ENCODE data around the gene SSX2IP. TPM values are rescaled to one million over a fixed set of nuclear protein-coding genes. Genes with fewer than 3 reads are reported as not detected.
"Not testable (repeated sequence)": the region's sequence is repeated elsewhere in the genome, so short reads cannot be mapped to it uniquely, and the experiment has no call there.

Gene SSX2IP
- total RNA-seq, 2 experiments from 2014 or later = 11.9 to 12.6 TPM

DNA sequence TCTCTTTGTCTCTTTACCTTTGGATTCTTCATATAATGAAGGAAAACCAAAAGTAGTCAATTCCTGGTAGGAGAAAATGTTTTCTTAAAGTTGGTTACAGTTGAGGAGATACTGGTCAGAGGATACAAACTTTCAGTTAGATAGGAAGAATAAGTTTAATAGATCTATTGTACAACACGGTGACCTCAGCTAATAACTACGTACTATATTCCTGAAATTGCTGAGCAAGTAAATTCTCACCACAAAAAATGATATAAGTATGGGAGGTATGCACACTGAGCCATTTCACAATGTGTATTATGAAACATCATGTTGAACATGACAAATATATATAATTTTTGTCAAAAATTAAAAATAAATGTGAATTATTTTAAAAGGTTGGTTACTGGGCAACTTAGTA, 20.4 kb downstream of the SSX2IP start:
- no peak overlapping the region for H3K27ac Mint-ChIP-seq
- CTCF ChIA-PET = interaction anchor here (0.8 to 2.5 kb wide), 3 partner anchors 18 to 382 kb away, joined by 4 to 18 read pairs (median 11); no protein-coding TSS in a partner anchor
- intact Hi-C loops (cut with micrococcal nuclease) = loop anchor here (2.0 to 5.0 kb wide), 2 partner anchors 19 to 102 kb away; no protein-coding TSS in a partner anchor
- no peak for DNase-seq
- no peaks in the 10 kb centered on the region for H3K27me3 Mint-ChIP-seq (ENCODE audit: low read depth)
- H3K4me1 Mint-ChIP-seq (ENCODE audit: low read depth) = peaks cover 11% of the 10 kb centered on the region
- H3K9me3 Mint-ChIP-seq = no peaks in the 10 kb centered on the region
- H3K36me3 Mint-ChIP-seq (ENCODE audit: low read depth) = no peaks in the 10 kb centered on the region
- no peak overlapping the region for H3K4me3 Mint-ChIP-seq

DNA sequence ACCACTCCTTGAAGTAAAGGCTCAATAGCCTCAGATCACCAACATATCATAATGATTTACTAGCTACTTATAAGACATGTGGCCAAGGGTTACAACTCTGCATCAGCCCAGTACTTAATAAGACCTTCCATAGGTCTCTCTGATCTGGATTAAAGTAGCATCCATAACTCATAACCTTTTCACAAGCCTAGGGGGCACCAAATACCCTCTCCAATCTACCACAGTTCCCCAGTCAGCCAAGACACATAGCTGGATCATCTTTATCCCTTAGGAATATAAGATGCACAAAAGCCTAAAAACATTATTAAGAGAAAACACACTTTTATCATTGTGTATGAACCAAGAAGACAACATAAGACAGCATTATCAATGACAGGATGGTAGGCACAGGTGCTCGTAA, 22.1 kb downstream of the SSX2IP start:
- intact Hi-C loops (cut with micrococcal nuclease) = loop anchor here (1.0 to 5.0 kb wide), 4 partner anchors 21 to 104 kb away; no protein-coding TSS in a partner anchor
- no peaks in the 10 kb centered on the region for H3K27me3 Mint-ChIP-seq (ENCODE audit: low read depth)
- no peak overlapping the region for H3K27ac Mint-ChIP-seq
- no peak overlapping the region for H3K4me3 Mint-ChIP-seq
- no peaks in the 10 kb centered on the region for H3K9me3 Mint-ChIP-seq
- DNase-seq = peak; percentile 13
- CTCF ChIA-PET = interaction anchor here (0.6 to 2.5 kb wide), 9 partner anchors 12 to 91 kb away, joined by 3 to 18 read pairs (median 3); no protein-coding TSS in a partner anchor
- H3K4me1 Mint-ChIP-seq (ENCODE audit: low read depth) = peaks cover 5% of the 10 kb centered on the region
- H3K36me3 Mint-ChIP-seq (ENCODE audit: low read depth) = no peaks in the 10 kb centered on the region

DNA sequence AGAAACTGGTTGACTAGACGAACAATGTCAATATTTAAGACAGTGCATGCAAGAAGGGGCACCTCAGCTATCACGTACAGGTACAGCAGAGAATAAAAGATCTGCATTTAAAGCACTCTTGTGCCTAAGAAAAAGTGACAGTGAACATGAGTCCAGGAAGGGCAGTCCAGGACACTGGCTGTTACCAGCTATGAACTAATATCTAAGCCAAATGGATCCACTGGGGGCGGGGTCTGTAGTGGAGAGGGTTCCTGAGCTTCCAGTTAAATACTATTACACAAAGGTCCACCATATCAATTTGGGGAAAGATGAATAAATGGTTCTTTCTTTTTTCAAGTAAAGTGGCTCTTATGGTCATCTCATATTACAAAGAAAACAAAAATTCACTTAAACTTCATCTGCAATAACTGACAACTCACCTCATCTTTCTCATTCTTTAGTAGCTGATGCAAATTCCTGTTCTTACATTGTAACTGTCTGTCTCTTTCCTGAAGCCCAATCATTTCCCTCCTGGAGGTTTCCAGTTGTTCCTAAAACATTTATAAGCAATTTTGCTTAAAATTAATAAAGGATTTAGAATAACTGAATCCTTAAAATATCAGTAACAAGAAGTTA, 24.5 kb downstream of the SSX2IP start:
- intact Hi-C loops (cut with micrococcal nuclease) = loop anchor here (5.0 kb wide), 1 partner anchor 106 kb away; no protein-coding TSS in a partner anchor
- H3K4me1 Mint-ChIP-seq (ENCODE audit: low read depth) = no peaks in the 10 kb centered on the region
- H3K27ac Mint-ChIP-seq = no peak overlapping the region
- DNase-seq = no peak
- CTCF ChIA-PET = no interaction called here
- H3K4me3 Mint-ChIP-seq = no peak overlapping the region
- peaks cover 5% of the 10 kb centered on the region for H3K36me3 Mint-ChIP-seq (ENCODE audit: low read depth)
- H3K27me3 Mint-ChIP-seq (ENCODE audit: low read depth) = no peaks in the 10 kb centered on the region
- no peaks in the 10 kb centered on the region for H3K9me3 Mint-ChIP-seq

DNA sequence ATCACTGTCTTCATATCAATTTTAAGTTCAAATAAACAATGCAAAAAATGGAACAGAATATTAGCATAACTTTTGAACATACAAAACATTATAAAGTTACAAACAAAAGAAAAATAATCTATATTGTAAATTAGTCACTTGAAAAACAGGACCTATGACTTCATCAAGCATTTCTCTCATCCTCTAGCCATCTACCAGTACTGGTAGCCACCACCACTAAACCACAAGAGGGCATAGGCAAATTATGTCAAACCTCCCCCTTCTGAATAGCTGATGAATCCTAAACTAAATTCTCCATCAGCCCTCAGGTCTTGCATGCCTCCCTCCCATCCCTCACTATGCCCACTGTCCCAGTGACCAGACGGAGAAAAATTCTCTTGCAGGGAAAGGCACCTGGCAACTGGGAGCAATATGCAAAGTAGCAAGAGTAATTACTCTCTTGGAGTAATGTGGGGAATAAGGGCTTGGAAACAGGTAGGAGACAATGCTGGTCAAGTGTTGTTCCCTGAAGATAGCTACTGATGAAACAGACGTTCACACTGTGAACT, 37.1 kb downstream of the SSX2IP start:
- no peaks in the 10 kb centered on the region for H3K9me3 Mint-ChIP-seq
- H3K27me3 Mint-ChIP-seq (ENCODE audit: low read depth) = no peaks in the 10 kb centered on the region
- no peak overlapping the region for H3K27ac Mint-ChIP-seq
- intact Hi-C loops (cut with micrococcal nuclease) = no loop called here
- H3K4me3 Mint-ChIP-seq = no peak overlapping the region
- H3K36me3 Mint-ChIP-seq (ENCODE audit: low read depth) = peaks cover 26% of the 10 kb centered on the region
- H3K4me1 Mint-ChIP-seq (ENCODE audit: low read depth) = no peaks in the 10 kb centered on the region
- CTCF ChIA-PET = interaction anchor here (0.7 kb wide), 1 partner anchor 101 kb away, joined by 3 read pairs; no protein-coding TSS in a partner anchor
- no peak for DNase-seq

DNA sequence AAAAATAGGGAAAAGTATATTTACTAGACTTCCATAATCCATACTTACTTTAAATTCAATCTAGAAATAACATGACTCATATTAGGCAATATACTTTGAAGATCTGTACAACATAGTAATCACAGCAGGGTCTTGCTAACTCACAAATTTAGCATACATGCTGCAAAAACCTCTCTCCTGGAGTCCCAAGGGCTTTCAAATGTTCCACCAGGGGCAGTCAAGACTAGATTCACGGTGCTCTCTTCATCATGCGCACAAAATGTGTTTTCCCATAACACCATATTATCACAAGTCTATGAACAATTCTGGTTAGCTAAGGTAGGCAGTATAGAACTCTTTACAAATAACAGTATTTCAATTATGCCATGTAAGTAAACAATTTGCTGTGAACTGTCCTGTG, 45.8 kb downstream of the SSX2IP start:
- Mint-ChIP-seq H3K27me3 (ENCODE audit: low read depth) (peaks cover 2% of the 10 kb centered on the region), H3K9me3 (no peaks in the 10 kb centered on the region), H3K27ac (no peak overlapping the region), H3K4me1 (ENCODE audit: low read depth) (no peaks in the 10 kb centered on the region), H3K36me3 (ENCODE audit: low read depth) (peaks cover 5% of the 10 kb centered on the region), H3K4me3 (no peak overlapping the region)
- intact Hi-C loops (cut with micrococcal nuclease) = no loop called here
- no peak for DNase-seq
- CTCF ChIA-PET = interaction anchor here (1.1 kb wide), 1 partner anchor 127 kb away, joined by 4 read pairs; no protein-coding TSS in a partner anchor

DNA sequence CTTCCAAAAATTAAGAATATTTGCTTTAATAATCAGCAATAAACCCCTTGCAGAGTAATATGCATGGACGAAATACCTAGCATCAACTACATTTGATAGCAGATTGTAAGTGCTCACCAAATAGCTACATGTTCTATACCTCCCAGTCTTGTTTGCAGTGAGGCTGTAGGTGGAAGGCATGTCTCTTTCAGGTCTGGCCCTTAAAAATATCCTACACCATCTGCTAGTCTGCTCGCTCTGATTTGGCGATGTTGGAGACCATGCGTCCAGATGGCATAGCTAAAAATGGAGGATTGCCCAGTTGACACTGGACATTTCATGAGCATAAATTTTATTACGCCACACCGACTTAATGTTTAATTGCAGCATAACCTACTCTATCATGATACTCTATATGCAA, 47.1 kb downstream of the SSX2IP start:
- intact Hi-C loops (cut with micrococcal nuclease) = no loop called here
- H3K27me3 Mint-ChIP-seq (ENCODE audit: low read depth) = peaks cover 2% of the 10 kb centered on the region
- H3K27ac Mint-ChIP-seq = no peak overlapping the region
- no peak for DNase-seq
- CTCF ChIA-PET = interaction anchor here (1.0 to 1.1 kb wide), 2 partner anchors 23 to 129 kb away, joined by 3 to 4 read pairs; no protein-coding TSS in a partner anchor
- no peaks in the 10 kb centered on the region for H3K4me1 Mint-ChIP-seq (ENCODE audit: low read depth)
- no peak overlapping the region for H3K4me3 Mint-ChIP-seq
- H3K36me3 Mint-ChIP-seq (ENCODE audit: low read depth) = peaks cover 4% of the 10 kb centered on the region
- H3K9me3 Mint-ChIP-seq = no peaks in the 10 kb centered on the region

DNA sequence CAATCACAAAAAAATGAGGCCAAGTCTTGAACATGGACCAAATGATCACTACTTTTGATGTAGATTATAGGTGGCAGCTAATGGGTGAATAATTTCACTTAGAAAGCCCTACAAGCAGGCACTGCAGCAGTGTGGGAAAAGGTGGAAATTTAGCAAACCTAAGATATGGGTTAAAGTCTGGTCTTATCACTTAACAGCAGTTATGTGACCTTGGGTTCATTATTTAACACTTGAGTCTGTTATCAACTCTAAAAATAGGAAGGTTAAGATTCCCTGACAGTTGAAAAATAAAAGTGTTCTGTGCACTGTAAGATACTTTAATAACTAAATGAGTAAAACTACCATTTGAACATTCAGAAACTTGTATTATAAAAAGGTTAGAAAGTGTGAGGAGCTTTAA, 47.5 kb downstream of the SSX2IP start:
- CTCF ChIA-PET = interaction anchor here (1.0 kb wide), 1 partner anchor 23 kb away, joined by 3 read pairs; no protein-coding TSS in a partner anchor
- peaks cover 4% of the 10 kb centered on the region for H3K36me3 Mint-ChIP-seq (ENCODE audit: low read depth)

DNA sequence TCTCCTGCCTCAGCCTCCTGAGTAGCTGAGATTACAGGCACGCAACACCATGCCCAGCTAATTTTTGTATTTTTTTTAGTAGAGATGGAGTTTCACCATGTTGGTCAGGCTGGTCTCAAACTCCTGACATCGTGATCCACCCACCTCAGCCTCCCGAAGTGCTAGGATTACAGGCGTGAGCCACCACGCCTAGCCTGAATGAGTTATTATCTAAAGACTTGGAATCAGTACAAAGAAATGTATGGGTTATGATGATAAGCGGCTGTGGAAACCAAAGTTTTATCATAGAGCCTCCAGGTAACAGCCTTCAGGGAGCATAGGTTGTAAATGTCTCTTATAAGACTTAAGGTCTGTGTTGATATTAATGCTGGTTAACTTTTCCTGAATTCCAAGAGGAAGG, 50.5 kb downstream of the SSX2IP start:
- intact Hi-C loops (cut with micrococcal nuclease) = loop anchor here (5.0 kb wide), 1 partner anchor 113 kb away; no protein-coding TSS in a partner anchor
- not testable (repeated sequence) for H3K27me3 Mint-ChIP-seq (ENCODE audit: low read depth); H3K36me3 Mint-ChIP-seq (ENCODE audit: low read depth); DNase-seq; H3K27ac Mint-ChIP-seq; H3K9me3 Mint-ChIP-seq; H3K4me3 Mint-ChIP-seq; H3K4me1 Mint-ChIP-seq (ENCODE audit: low read depth)
- CTCF ChIA-PET = interaction anchor here (0.6 kb wide), 1 partner anchor 294 kb away, joined by 3 read pairs; no protein-coding TSS in a partner anchor

More for the DNA sequence above, 47.5 kb downstream of the SSX2IP start:
- no peak overlapping the region for H3K4me3 Mint-ChIP-seq
- H3K4me1 Mint-ChIP-seq (ENCODE audit: low read depth) = no peaks in the 10 kb centered on the region
- no peaks in the 10 kb centered on the region for H3K9me3 Mint-ChIP-seq
- H3K27me3 Mint-ChIP-seq (ENCODE audit: low read depth) = peaks cover 2% of the 10 kb centered on the region
- intact Hi-C loops (cut with micrococcal nuclease) = no loop called here
- H3K27ac Mint-ChIP-seq = no peak overlapping the region
- DNase-seq = no peak

DNA sequence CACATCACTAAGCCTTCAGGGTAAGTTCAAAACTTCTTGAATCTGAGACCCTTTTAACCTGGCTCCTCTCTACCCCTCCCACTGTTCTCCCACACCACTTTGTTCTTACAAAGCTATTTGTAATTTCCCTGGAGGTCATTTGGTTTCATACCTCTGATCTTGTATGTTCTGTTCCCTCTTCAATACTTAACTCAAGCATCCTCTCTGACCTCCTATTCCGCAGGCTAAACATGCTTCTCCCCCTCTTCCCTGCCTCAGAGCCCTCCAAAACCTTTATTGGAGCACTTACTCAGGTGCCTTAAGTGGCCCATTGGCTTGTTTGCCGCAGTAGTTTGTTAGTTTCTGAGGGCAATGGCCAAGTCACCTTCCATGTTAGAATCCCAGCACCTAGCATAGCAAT, 54.8 kb downstream of the SSX2IP start:
- no peaks in the 10 kb centered on the region for H3K27me3 Mint-ChIP-seq (ENCODE audit: low read depth)
- H3K4me3 Mint-ChIP-seq = no peak overlapping the region
- H3K9me3 Mint-ChIP-seq = no peaks in the 10 kb centered on the region
- no peak for DNase-seq
- no peak overlapping the region for H3K27ac Mint-ChIP-seq
- CTCF ChIA-PET = no interaction called here
- intact Hi-C loops (cut with micrococcal nuclease) = loop anchor here (5.0 kb wide), 1 partner anchor 117 kb away; no protein-coding TSS in a partner anchor
- no peaks in the 10 kb centered on the region for H3K36me3 Mint-ChIP-seq (ENCODE audit: low read depth)
- no peaks in the 10 kb centered on the region for H3K4me1 Mint-ChIP-seq (ENCODE audit: low read depth)

DNA sequence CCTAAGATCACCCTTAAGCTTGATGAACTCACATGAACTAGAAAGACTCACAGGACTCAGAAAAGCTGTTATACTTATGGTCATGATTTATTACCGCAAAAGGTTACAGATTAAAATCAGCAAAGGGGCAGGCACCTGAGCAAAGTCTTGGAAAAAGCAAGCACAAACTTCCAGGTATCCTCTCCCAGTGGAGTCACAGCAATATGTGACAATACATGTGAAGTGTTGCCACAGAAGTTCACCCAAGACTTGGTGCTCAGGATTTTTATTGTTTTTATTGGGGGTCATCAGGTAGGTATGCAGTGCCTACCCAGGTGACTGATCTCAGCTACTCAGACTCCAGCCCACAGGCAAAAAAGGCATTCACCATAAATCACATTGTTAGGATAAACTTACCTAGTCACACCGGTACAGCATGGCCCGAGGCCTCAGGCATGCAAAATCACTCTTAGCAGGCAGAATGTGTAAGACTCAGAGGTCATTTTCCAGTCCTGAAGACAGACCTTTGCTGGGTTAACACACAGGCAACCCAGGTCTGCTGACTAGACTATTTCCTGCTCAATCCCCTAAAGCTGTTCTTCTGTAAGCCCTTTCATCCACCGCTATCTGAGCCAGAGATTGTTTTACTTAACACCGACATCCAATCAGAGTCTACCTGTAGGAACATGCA, 55.6 kb downstream of the SSX2IP start:
- no peak overlapping the region for H3K27ac Mint-ChIP-seq
- H3K4me3 Mint-ChIP-seq = no peak overlapping the region
- CTCF ChIA-PET = interaction anchor here (0.8 kb wide), 1 partner anchor 125 kb away, joined by 3 read pairs; no protein-coding TSS in a partner anchor
- H3K27me3 Mint-ChIP-seq (ENCODE audit: low read depth) = peaks cover 3% of the 10 kb centered on the region
- intact Hi-C loops (cut with micrococcal nuclease) = loop anchor here (5.0 kb wide), 1 partner anchor 118 kb away; no protein-coding TSS in a partner anchor
- no peaks in the 10 kb centered on the region for H3K36me3 Mint-ChIP-seq (ENCODE audit: low read depth)
- no peak for DNase-seq
- no peaks in the 10 kb centered on the region for H3K9me3 Mint-ChIP-seq
- no peaks in the 10 kb centered on the region for H3K4me1 Mint-ChIP-seq (ENCODE audit: low read depth)

DNA sequence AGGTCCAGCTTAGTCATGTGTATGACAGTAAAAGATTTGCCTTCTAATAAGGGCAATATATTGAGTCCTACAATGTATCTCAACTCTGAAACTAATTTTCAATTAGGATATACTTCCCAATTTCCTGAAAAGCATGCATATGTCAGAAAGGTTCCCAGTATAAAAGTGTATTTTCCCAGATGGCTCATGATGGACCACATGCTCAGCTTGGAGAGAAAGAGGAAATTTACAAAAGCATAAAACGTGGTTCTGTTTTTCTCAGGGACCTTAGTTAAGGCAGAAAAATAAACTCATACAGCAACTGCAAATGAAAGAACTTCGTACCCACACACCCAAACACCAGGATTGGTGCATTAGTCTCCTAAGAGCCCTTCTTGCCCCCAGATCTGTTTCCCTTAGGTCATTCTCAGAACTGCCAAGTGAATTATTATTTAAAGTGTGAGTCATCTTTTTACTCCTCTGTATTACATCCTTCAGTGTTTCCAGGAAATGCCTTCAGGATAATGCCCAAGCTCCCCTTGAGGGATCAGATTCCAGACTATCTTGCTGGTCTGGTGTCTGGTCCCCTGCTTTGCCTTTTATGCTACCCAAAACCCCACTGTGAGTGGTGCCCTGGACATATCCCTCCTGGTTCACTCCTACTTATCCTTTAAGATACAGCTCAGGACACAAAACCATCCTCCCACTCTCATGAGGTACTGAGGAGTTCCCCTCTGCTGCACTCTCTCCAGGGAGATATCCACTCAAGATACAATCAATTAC, 57.4 kb downstream of the SSX2IP start:
- no peak for DNase-seq
- H3K4me1 Mint-ChIP-seq (ENCODE audit: low read depth) = no peaks in the 10 kb centered on the region
- H3K27ac Mint-ChIP-seq = no peak overlapping the region
- no peaks in the 10 kb centered on the region for H3K36me3 Mint-ChIP-seq (ENCODE audit: low read depth)
- H3K4me3 Mint-ChIP-seq = no peak overlapping the region
- intact Hi-C loops (cut with micrococcal nuclease) = no loop called here
- H3K27me3 Mint-ChIP-seq (ENCODE audit: low read depth) = peaks cover 3% of the 10 kb centered on the region
- CTCF ChIA-PET = interaction anchor here (1.0 kb wide), 1 partner anchor 91 kb away, joined by 3 read pairs; no protein-coding TSS in a partner anchor
- H3K9me3 Mint-ChIP-seq = no peaks in the 10 kb centered on the region

DNA sequence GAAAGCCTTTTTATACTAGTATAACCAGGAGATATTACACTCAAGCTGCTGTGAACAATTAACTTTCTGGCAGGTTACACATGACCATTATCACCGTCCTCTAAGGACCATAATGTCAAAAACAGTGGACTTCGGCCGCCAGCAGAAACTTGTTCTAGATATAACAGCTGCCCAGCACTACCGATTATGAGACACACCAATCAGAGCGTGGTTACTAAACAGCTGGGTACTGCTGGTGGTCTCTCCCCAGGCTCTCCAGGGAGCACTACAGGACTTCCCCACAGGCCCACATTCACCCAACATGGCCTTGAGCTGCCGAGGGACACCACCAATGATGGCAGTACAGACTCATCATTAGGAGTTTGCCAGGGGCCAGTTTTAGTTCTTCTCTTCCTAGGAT, 58.1 kb downstream of the SSX2IP start:
- CTCF ChIA-PET = interaction anchor here (1.0 kb wide), 1 partner anchor 92 kb away, joined by 3 read pairs; no protein-coding TSS in a partner anchor
- Mint-ChIP-seq H3K4me1 (ENCODE audit: low read depth) (no peaks in the 10 kb centered on the region), H3K27ac (no peak overlapping the region)

More for the DNA sequence above, 58.1 kb downstream of the SSX2IP start:
- Mint-ChIP-seq H3K36me3 (ENCODE audit: low read depth) (no peaks in the 10 kb centered on the region), H3K9me3 (no peaks in the 10 kb centered on the region), H3K27me3 (ENCODE audit: low read depth) (peaks cover 3% of the 10 kb centered on the region), H3K4me3 (no peak overlapping the region)
- intact Hi-C loops (cut with micrococcal nuclease) = no loop called here
- no peak for DNase-seq
